ENCODE measurements around the gene TNFRSF19. TPM values are rescaled to one million over a fixed set of nuclear protein-coding genes. Genes with fewer than 3 reads are reported as not detected.

Gene TNFRSF19
- total RNA-seq, 1 donor from 2014 or later, result 13.1 TPM

GRCh38 chr13:23629566-23630272, 59.5 kb downstream of the TNFRSF19 start:
- no peak for ATAC-seq

- no peak for ATAC-seq
These were observed 60.3 kb downstream of the TNFRSF19 start for GRCh38 chr13:23630349-23631093.

- ATAC-seq, result no peak
These were observed 61.3 kb downstream of the TNFRSF19 start for GRCh38 chr13:23631311-23632047.

GRCh38 chr13:23632048-23632582, 61.9 kb downstream of the TNFRSF19 start:
- no peak for ATAC-seq

- no peak for ATAC-seq
These were observed 62.5 kb downstream of the TNFRSF19 start for GRCh38 chr13:23632741-23633140.

GRCh38 chr13:23634897-23635296, 64.7 kb downstream of the TNFRSF19 start:
- no peak for ATAC-seq

GRCh38 chr13:23636360-23636759, 66.1 kb downstream of the TNFRSF19 start:
- no peak for ATAC-seq

GRCh38 chr13:23637829-23638228, 67.6 kb downstream of the TNFRSF19 start:
- ATAC-seq, result no peak

- peak; percentile 66 for ATAC-seq
These were observed 69.5 kb downstream of the TNFRSF19 start for GRCh38 chr13:23639674-23640073.

GRCh38 chr13:23642110-23642509, 71.9 kb downstream of the TNFRSF19 start:
- ATAC-seq, result no peak

- ATAC-seq, result peak; percentile 82
These were observed 73.3 kb downstream of the TNFRSF19 start for GRCh38 chr13:23643338-23644125.

- ATAC-seq, result no peak
These were observed 73.9 kb downstream of the TNFRSF19 start for GRCh38 chr13:23644126-23644419.

GRCh38 chr13:23644527-23645138, 74.4 kb downstream of the TNFRSF19 start:
- no peak for ATAC-seq

- no peak for ATAC-seq
These were observed 75.6 kb downstream of the TNFRSF19 start for GRCh38 chr13:23645851-23646250.

- no peak for ATAC-seq
These were observed 81.2 kb downstream of the TNFRSF19 start for GRCh38 chr13:23651439-23651838.

GRCh38 chr13:23651887-23652286, 81.7 kb downstream of the TNFRSF19 start:
- ATAC-seq, result no peak

- no peak for ATAC-seq
These were observed 82.9 kb downstream of the TNFRSF19 start for GRCh38 chr13:23652909-23653726.

GRCh38 chr13:23654111-23655110, 84.2 kb downstream of the TNFRSF19 start:
- ATAC-seq, result peak; percentile 94

- ATAC-seq, result no peak
These were observed 85.1 kb downstream of the TNFRSF19 start for GRCh38 chr13:23655321-23655720.

Data from esophagus mucosa (tissue), 1 donor.